Activated CD4-positive, alpha-beta T cell treated with anti-CD3 and anti-CD28 coated beads, Interleukin-10, Interleukin-2, amounts not matched to agents 100 ng/mL and 50 ng/mL, durations not matched to agents 16 hours and 8 hours (primary cell): Measurements from ENCODE around the gene KIF2A.

Experiments used
- DNase-seq: peaks from one replicate; pipeline ENCODE4 v3.0.0-alpha.2; 2020

KIF2A gene

GRCh38 chr5:62305715-62306322, at the start of gene KIF2A:
TSS of gene KIF2A (plus strand) at chr5:62306206. CDS start at chr5:62306473, 267 bp downstream.
- peak; percentile 98 for DNase-seq

- DNase-seq = no peak
These were observed 49.0 kb upstream of the KIF2A start for GRCh38 chr5:62257020-62257367.

DNA sequence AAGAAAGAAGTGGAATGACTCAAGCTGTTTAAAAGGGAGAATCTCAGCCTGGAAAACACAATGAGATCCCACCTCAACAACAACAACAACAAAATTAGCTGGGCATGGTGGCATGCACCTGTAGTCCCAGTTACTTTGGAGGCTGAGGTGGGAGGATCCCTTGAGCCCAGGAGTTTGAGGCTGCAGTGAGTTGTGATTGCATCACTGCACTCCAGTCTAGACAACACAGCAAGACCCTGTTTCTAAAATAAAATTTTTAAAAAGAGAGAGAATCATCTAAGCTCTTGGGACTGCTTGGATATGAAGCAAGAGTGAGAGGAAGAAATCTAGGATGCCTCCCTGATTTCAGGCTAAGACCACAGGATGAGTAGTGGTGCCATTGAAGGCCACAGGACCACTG, 47.4 kb upstream of the KIF2A start:
- DNase-seq = no peak

DNA sequence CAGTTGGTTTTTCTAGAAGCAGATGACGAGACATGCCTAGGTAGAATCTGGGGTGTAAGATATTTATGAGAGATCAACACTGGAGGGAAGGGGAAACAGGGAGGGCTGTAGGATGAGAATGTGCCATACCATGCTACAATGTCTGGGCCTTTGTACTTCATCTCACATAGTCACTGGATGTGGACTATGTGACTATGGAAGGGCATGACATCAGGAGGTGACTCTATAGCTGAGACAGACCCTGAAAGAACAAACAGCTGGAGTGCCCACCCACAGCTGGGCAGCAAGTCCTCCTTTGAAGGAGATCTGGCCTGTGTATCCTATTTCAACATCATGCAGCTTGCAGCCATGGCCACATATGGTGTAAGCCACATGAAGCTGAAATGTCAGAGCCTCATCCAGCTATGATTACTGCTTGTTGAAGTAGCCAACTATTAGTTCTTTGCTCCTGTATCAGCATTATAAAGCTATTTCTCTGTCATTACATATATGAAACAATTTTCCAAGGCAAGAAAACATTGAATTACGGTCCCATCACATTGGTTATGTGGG, 46.2 kb upstream of the KIF2A start:
- DNase-seq = no peak

DNA sequence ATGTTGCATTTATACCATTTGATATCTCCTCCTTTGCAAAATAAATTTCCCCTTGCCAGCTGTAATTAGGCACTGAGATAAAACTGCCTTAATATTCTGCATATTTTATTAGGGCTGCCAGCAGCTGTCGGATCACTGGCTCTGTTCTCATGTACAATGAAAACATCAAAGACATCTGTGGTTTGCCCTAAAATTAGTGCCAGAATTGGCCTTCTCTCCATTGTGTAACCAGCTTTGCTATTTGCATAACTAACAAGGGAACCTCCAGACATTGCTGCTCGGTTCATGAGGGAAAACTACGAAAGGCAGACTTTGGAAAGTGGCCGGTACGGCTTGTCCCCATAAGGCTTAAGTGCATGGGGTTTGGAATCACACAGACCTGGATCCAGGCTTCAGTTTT, 45.5 kb upstream of the KIF2A start:
- DNase-seq = no peak

DNA sequence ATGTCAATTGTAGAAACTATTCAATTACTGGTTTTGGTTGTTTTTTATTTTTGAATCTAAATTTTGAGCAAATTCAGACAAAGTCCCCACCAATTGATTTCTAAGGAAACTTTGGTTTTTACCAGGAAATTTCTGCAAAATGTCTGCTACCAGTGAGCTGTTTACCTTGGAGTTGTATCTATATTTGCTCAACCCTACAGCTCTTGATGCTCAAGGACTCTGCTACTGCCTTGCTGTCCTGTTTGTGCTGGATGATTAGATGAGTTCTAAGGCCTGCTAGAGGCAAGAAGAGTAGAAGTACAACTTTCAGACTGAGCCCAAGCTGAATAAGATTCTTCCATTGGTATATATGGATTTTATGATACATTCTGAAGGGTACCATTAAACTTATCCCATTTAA, 42.6 kb upstream of the KIF2A start:
- DNase-seq = no peak

DNA sequence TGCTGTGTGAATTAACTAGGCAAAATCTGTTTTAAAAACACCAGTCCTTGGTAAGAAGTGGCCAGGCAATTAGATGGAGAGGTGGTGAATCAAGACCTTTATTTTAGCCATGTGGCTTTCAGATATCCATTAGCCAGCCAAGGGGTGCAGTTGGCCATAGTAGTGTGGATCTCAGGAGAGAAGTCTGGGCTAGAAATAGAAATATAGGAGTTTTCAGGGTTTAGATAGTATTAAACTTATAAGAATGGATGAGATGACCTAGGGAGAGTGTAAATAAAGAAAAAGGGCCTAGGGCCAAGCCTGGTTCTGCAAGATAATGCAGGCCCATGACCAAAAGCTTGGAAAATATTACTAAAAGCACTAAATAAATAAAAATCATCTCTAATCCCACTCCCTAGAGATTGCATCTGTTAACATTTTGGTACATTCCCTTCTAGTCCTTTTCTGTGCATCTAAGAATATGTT, 40.3 kb upstream of the KIF2A start:
- DNase-seq = no peak

GRCh38 chr5:62266573-62266972, 39.4 kb upstream of the KIF2A start:
- DNase-seq = no peak

- no peak for DNase-seq
These were observed 37.8 kb upstream of the KIF2A start for GRCh38 chr5:62268234-62268633.

DNA sequence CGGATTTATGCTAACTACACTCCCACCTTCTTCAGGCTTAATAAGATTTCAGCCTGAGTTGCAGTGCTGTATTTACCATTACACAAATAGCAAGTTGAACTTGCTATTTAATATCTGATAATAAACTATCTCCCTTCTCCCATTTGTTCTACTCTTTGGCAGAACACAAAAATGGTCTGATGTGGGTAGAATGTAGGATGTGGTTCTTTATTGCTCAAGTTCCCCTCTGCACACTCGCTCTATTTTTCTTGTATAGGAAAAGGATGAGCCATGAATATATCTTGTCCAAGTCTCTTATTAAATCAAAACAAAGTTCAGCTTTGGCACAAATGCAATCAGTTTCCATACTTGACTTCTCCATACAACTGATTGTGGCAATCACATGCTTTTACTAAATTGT, 37.2 kb upstream of the KIF2A start:
- no peak for DNase-seq

DNA sequence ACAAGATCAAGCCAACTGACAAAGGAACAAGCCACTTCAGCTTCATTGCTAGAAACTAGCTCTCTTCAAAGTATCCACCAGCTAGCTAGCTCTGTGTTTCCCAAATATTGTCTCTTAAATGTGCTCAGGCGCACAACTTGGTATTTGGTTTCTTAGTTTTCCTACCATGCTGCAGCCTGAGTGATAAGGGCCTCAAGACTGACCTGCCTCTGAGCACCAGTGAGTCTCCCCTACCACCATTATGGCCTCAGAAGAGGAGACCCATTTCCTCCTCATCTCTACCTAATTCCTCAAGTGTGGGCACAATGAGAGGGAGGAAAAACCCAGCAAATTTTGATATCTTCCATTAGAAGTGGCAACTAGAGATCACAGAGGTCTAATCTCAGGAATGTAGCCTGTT, 34.6 kb upstream of the KIF2A start:
- DNase-seq = no peak

DNA sequence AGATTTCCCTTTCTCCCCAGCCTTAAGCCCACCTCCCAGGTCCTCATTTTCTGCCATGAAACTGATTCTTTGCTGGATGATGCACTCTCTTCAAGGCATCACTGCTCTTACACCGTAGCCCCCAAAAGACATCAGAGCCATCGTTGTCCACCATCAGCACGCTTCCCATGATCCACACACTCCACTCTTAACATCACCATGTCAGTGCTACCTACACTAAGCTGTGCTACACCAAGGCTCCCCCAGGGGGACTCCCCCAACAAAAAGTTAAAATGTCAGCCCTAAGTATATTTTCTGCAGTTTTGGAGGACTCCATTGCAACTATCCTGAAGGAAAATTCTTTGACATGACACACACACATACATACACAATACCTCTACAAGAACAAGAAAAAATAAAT, 34.1 kb upstream of the KIF2A start:
- no peak for DNase-seq

- DNase-seq = no peak
These were observed 32.3 kb upstream of the KIF2A start for GRCh38 chr5:62273687-62274086.

- DNase-seq = no peak
These were observed 30.4 kb upstream of the KIF2A start for GRCh38 chr5:62275581-62275980.

DNA sequence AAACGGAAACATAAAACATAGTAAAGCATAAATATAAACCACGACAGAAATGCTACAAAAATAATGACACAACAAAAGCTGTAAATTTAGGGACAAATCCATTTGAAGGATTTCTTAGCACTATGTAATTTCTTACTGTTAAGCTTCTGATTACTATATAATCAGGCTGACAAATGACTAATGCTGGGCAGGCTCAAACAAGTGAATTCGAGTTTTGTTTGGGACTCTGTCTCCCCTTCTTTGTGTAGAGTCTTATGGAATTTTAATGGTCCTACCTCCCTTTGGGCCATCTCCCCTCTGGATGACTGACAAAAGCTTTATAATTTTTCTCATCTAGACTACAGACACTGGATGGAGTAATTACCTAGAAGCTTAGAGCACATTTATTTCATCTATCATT, 24.6 kb upstream of the KIF2A start:
- DNase-seq = no peak

DNA sequence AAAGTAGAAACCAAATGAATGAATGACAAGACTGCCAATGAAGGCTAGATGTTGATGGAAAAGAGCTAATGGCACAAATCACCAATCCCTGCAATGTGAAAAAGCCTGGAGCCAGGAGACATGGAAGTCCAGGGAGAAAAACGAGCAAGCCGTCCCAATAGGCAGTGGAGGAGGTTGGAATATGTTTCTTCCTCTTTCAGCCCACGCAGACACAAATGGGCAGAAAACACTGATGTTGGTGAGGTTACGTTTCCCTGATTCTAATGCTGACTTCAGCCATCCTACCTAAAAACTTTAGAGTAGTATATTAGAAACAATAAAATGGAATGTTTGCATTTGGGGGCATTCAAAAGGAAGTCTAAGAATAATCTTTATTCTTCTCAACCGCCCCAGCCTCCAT, 23.9 kb upstream of the KIF2A start:
- DNase-seq = no peak

DNA sequence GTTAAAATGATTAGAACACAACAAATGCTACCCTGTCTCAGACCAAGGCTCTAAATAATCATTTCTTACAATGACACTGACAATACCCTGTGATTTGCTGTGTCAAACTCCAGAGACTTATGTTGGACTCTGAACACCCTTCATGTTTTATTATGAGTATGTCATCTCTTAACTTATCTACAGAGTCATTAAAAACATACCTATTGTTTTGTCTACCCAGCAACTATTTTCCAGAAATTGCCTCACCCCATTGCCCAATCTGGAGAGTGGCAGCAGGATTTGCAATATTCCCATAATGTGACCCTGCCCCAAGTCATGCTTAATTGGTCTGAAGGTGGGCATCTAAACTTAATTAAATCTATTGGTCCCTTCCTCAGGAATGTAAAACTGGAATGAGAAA, 23.0 kb upstream of the KIF2A start:
- DNase-seq = no peak

DNA sequence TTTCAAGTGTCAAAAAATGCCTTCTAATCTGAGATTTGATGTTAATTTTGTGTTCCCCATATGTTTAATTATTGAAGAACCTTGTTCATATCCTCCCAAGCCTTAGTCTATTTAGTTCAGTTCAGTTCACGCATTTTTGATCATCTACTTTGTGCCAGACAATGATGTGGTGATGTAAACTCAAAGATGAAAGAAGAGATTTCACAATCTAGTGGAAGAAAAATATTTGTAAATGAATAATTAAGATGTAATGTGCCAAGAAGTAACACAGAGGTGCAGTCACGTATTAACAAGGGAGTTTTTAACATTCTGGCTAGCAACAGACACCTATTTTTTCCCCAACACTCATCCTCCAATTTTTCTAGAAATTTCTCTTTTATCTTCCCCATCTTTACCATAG, 22.1 kb upstream of the KIF2A start:
- no peak for DNase-seq

GRCh38 chr5:62284946-62285891, 20.8 kb upstream of the KIF2A start:
- DNase-seq = peak; percentile 95

DNA sequence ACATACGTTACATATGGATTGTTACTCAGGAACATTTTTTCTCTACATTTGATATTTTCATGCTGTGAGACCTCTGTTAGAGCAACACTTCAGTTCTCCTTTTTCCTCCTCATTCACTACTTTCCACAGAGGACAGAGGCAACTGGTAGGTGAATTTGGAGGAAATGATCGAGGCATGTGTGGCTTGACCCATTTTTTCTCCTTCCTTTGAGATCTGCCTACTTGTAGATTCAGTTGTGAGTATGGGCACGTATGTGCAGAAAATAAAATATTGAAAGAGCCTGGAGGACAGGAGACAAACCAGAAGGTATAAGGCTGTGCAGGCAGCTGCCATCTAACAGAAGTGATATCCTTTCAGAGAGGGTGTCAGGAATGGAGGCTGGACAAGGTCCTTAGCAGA, 19.2 kb upstream of the KIF2A start:
- DNase-seq = no peak

GRCh38 chr5:62287237-62287636, 18.8 kb upstream of the KIF2A start:
- peak; percentile 44 for DNase-seq

- DNase-seq = no peak
These were observed 17.9 kb upstream of the KIF2A start for GRCh38 chr5:62288118-62288517.

GRCh38 chr5:62289813-62290212, 16.2 kb upstream of the KIF2A start:
- DNase-seq = peak; percentile 63

- DNase-seq = peak; percentile 47
These were observed 14.2 kb upstream of the KIF2A start for GRCh38 chr5:62291829-62292228.
